Liver (tissue), 9 donors: Measurements from ENCODE around the gene PRKCG. TPM values are rescaled to one million over a fixed set of nuclear protein-coding genes. Genes with fewer than 3 reads are reported as not detected.

Experiments used
- DNase-seq: peaks from one replicate; pipeline ENCODE4 v3.0.0-alpha.2; 2017; ENCODE audit warnings: low spot score
- H3K27ac ChIP-seq, 2 donors: one replicate each; pipeline ENCODE4 v1.7.0; 2013; ENCODE audit warnings: inconsistent platforms in 2 of 2, low read length in 2 of 2, control low read depth in 1 of 2, low read depth in 1 of 2, mild to moderate bottlenecking in 1 of 2
- H3K27me3 ChIP-seq, 4 donors: one replicate each; pipeline versions ENCODE4 v1.6.1 to v1.7.0; 2013; ENCODE audit warnings: low read length in 3 of 4, inconsistent platforms in 1 of 4, mild to moderate bottlenecking in 1 of 4, moderate library complexity in 1 of 4; ENCODE audit not compliant: control insufficient read depth in 4 of 4, insufficient read depth in 4 of 4
- H3K36me3 ChIP-seq, 4 donors: one replicate each; pipeline versions ENCODE4 v1.6.1 to v1.7.0; 2013; ENCODE audit warnings: low read length in 3 of 4, mild to moderate bottlenecking in 3 of 4, low read depth in 1 of 4, moderate library complexity in 1 of 4; ENCODE audit not compliant: control insufficient read depth in 4 of 4, insufficient read depth in 3 of 4
- H3K4me1 ChIP-seq, 4 donors: one replicate each; pipeline versions ENCODE4 v1.6.1 to v1.7.0; 2013; ENCODE audit warnings: low read length in 3 of 4, mild to moderate bottlenecking in 3 of 4, moderate library complexity in 1 of 4; ENCODE audit not compliant: control insufficient read depth in 4 of 4, insufficient read depth in 4 of 4
- H3K4me3 ChIP-seq, 3 donors: one replicate each; pipeline versions ENCODE4 v1.6.1 to v1.7.0; 2013; ENCODE audit warnings: low read length in 3 of 3, control low read depth in 1 of 3, low read depth in 1 of 3, mild to moderate bottlenecking in 1 of 3
- H3K9ac ChIP-seq, 2 donors: one replicate each; pipeline ENCODE4 v1.7.0; 2013; ENCODE audit warnings: low read length in 2 of 2, mild to moderate bottlenecking in 2 of 2, moderate library complexity in 2 of 2, control low read depth in 1 of 2, low read depth in 1 of 2
- H3K9me3 ChIP-seq, 4 donors: one replicate each; pipeline versions ENCODE4 v1.6.1 to v1.7.0; 2013; ENCODE audit warnings: low read length in 3 of 4; ENCODE audit not compliant: control insufficient read depth in 4 of 4
- ATF3 ChIP-seq: IDR thresholded peaks from 2 replicates; pipeline ENCODE4 v1.6.1; 2016; ENCODE audit warnings: antibody characterized with exemption
- EGR1 ChIP-seq, 2 donors: IDR thresholded peaks; 2 replicates each; pipeline ENCODE4 v1.6.1; 2016 to 2018; ENCODE audit warnings: antibody characterized with exemption in 2 of 2, low read depth in 2 of 2
- FOXA1 ChIP-seq: IDR thresholded peaks from 2 replicates; pipeline ENCODE4 v1.6.1; 2016; ENCODE audit warnings: antibody characterized with exemption
- FOXA2 ChIP-seq: IDR thresholded peaks from 2 replicates; pipeline ENCODE4 v1.6.1; 2016; ENCODE audit warnings: antibody characterized with exemption
- GABPA ChIP-seq, 2 donors: IDR thresholded peaks in 1 of 2; conservative IDR thresholded peaks in 1 of 2; 2 replicates each; pipeline ENCODE4 v1.6.1; 2016; ENCODE audit warnings: antibody characterized with exemption in 2 of 2, mild to moderate bottlenecking in 1 of 2, moderate library complexity in 1 of 2
- HNF4A ChIP-seq, 2 donors: conservative IDR thresholded peaks; 2 replicates each; pipeline ENCODE4 v1.6.1; 2016; ENCODE audit warnings: antibody characterized with exemption in 2 of 2, mild to moderate bottlenecking in 2 of 2
- HNF4G ChIP-seq: IDR thresholded peaks from 2 replicates; pipeline ENCODE4 v1.6.1; 2016; ENCODE audit warnings: antibody characterized with exemption
- JUND ChIP-seq, 2 donors: IDR thresholded peaks; 2 replicates each; pipeline ENCODE4 v1.6.1; 2016; ENCODE audit warnings: antibody characterized with exemption in 2 of 2
- MAX ChIP-seq: IDR thresholded peaks from 2 replicates; pipeline ENCODE4 v1.6.1; 2016; ENCODE audit warnings: antibody characterized with exemption
- NR2F2 ChIP-seq: IDR thresholded peaks from 2 replicates; pipeline ENCODE4 v1.6.1; 2016; ENCODE audit warnings: antibody characterized with exemption
- RAD21 ChIP-seq, 2 donors: IDR thresholded peaks; 2 replicates each; pipeline ENCODE4 v1.6.1; 2016; ENCODE audit warnings: antibody characterized with exemption in 2 of 2, mild to moderate bottlenecking in 2 of 2
- REST ChIP-seq: IDR thresholded peaks from 2 replicates; pipeline ENCODE4 v1.6.1; 2016; ENCODE audit warnings: antibody characterized with exemption, mild to moderate bottlenecking
- RXRA ChIP-seq, 2 donors: IDR thresholded peaks; 2 replicates each; pipeline ENCODE4 v1.6.1; 2017 to 2018; ENCODE audit warnings: antibody characterized with exemption in 2 of 2, mild to moderate bottlenecking in 1 of 2
- SP1 ChIP-seq: IDR thresholded peaks from 2 replicates; pipeline ENCODE4 v1.6.1; 2018; ENCODE audit warnings: antibody characterized with exemption, mild to moderate bottlenecking
- TAF1 ChIP-seq: conservative IDR thresholded peaks from 2 replicates; pipeline ENCODE4 v1.6.1; 2016; ENCODE audit warnings: antibody characterized with exemption, mild to moderate bottlenecking
- YY1 ChIP-seq: IDR thresholded peaks from 2 replicates; pipeline ENCODE4 v1.6.1; 2016; ENCODE audit warnings: antibody characterized with exemption, mild to moderate bottlenecking
- WGBS: extraction: QIAGEN DNeasy Blood & Tissue Kit; methylation state at CpG from one replicate; pipeline ENCODE4 v1.1.7; 2013; 5-methylcytosine and 5-hydroxymethylcytosine counted together
- polyA plus RNA-seq, 2 donors: library from polyadenylated mRNA; stranded (reverse) in 1 of 2; unstranded in 1 of 2; fragments of 200-250 nt in 1 of 2; fragments of >200 nt in 1 of 2; fragmentation: Nextera tagmentation in 1 of 2; extraction: Ambion mirVana in 1 of 2; gene quantifications; one replicate each; pipeline versions ENCODE4 v1.2.1 to v1.2.3, GENCODE V29; 2013 to 2015
- total RNA-seq, 2 donors: library from RNA; depleted of rRNA; stranded (reverse); fragments of >200 nt; gene quantifications; one replicate each; pipeline ENCODE4 v1.2.3, GENCODE V29; 2014
- TF ChIP-seq, protein P1 (sequence below): fragments of 150-350 bp; IDR thresholded peaks from 2 replicates; pipeline ENCODE4 v1.5.1; 2017; ENCODE audit warnings: improper control_type of control experiment, low read depth, low read length; ENCODE audit not compliant: missing input control
- TF ChIP-seq, protein P2 (sequence below): IDR thresholded peaks from 2 replicates; pipeline ENCODE4 v1.6.1; 2016; ENCODE audit warnings: antibody characterized with exemption
- donor health status: healthy.
- donor health status: healthy.
- donor health status: healthy.
- donor health status: healthy.
- donor health status: healthy.

PRKCG gene
- total and polyA plus RNA-seq, 4 donors = 0.09 TPM; not detected in 3

GRCh38 chr19:53894707-53895106 is 12.7 kb downstream of the PRKCG start:
- WGBS = 71% methylated on average over 9 of the region's 9 CpGs
- Histone ChIP-seq H3K4me1 (no peaks in the 10 kb centered on the region), H3K4me3 (no peak overlapping the region), H3K27me3 (peaks cover 0 to 9% (median 1%) of the 10 kb centered on the region in 4 donors), H3K9ac (no peak overlapping the region), H3K36me3 (no peaks in the 10 kb centered on the region), H3K9me3 (peaks cover 0 to 1% (median 0%) of the 10 kb centered on the region in 4 donors), H3K27ac (no peak overlapping the region)
- TF ChIP-seq HNF4A (conservative IDR thresholded peaks at IDR 0.05) (no peak), TAF1 (no peak), HNF4G (no peak), FOXA2 (no peak), MAX (no peak), SP1 (no peak), ATF3 (no peak), GABPA (IDR thresholded peaks at IDR 0.05 in 1 of 2, conservative IDR thresholded peaks at IDR 0.05 in 1 of 2) (no peak), YY1 (no peak), RAD21 (IDR thresholded peaks at IDR 0.05) (no peak), NR2F2 (no peak)
- TF ChIP-seq, protein P1, sequence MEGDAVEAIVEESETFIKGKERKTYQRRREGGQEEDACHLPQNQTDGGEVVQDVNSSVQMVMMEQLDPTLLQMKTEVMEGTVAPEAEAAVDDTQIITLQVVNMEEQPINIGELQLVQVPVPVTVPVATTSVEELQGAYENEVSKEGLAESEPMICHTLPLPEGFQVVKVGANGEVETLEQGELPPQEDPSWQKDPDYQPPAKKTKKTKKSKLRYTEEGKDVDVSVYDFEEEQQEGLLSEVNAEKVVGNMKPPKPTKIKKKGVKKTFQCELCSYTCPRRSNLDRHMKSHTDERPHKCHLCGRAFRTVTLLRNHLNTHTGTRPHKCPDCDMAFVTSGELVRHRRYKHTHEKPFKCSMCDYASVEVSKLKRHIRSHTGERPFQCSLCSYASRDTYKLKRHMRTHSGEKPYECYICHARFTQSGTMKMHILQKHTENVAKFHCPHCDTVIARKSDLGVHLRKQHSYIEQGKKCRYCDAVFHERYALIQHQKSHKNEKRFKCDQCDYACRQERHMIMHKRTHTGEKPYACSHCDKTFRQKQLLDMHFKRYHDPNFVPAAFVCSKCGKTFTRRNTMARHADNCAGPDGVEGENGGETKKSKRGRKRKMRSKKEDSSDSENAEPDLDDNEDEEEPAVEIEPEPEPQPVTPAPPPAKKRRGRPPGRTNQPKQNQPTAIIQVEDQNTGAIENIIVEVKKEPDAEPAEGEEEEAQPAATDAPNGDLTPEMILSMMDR = no peak
- TF ChIP-seq, protein P2, sequence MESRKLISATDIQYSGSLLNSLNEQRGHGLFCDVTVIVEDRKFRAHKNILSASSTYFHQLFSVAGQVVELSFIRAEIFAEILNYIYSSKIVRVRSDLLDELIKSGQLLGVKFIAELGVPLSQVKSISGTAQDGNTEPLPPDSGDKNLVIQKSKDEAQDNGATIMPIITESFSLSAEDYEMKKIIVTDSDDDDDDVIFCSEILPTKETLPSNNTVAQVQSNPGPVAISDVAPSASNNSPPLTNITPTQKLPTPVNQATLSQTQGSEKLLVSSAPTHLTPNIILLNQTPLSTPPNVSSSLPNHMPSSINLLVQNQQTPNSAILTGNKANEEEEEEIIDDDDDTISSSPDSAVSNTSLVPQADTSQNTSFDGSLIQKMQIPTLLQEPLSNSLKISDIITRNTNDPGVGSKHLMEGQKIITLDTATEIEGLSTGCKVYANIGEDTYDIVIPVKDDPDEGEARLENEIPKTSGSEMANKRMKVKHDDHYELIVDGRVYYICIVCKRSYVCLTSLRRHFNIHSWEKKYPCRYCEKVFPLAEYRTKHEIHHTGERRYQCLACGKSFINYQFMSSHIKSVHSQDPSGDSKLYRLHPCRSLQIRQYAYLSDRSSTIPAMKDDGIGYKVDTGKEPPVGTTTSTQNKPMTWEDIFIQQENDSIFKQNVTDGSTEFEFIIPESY = no peak
- no peak for DNase-seq

DNA sequence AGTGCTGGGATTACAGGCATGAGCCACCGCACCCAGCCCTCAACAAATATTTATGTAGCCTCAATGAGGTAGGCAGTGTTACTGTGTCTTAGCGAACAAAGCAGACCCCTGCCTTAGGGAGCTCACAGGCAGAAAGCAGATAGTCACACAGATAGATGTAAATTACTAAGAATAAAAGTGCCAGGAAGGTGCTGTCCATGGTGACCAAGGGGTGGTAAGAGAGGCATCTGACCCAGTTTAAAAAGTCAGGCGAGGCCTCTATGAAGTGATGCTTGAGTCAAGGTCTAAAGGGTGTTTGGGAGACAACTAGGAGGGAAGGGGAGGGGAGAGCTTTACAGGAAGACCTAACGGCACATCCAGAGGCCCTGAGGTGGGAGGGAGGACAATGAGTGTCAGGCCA is 14.7 kb downstream of the PRKCG start:
- no peak overlapping the region for H3K27ac ChIP-seq
- 40% methylated on average over 4 of the region's 4 CpGs for WGBS
- no peaks in the 10 kb centered on the region for H3K36me3 ChIP-seq
- TF ChIP-seq ATF3 (no peak), HNF4G (no peak), MAX (no peak), HNF4A (conservative IDR thresholded peaks at IDR 0.05) (no peak), FOXA1 (no peak), EGR1 (IDR thresholded peaks at IDR 0.05; ENCODE audit: low read depth in 2 of 2) (no peak), NR2F2 (no peak), REST (no peak), YY1 (no peak), SP1 (no peak), JUND (IDR thresholded peaks at IDR 0.05) (no peak), RAD21 (IDR thresholded peaks at IDR 0.05) (no peak), RXRA (IDR thresholded peaks at IDR 0.05) (no peak), TAF1 (no peak), GABPA (IDR thresholded peaks at IDR 0.05 in 1 of 2, conservative IDR thresholded peaks at IDR 0.05 in 1 of 2) (no peak), FOXA2 (no peak)
- TF ChIP-seq, protein P1 = no peak
- TF ChIP-seq, protein P2 = no peak
- H3K4me1 ChIP-seq = no peaks in the 10 kb centered on the region
- H3K4me3 ChIP-seq = no peak overlapping the region
- H3K9me3 ChIP-seq = no peaks in the 10 kb centered on the region
- peaks cover 0 to 6% (median 2%) of the 10 kb centered on the region in 4 donors for H3K27me3 ChIP-seq
- no peak for DNase-seq
- no peak overlapping the region for H3K9ac ChIP-seq
